Vagina (tissue), 2 donors: ENCODE measurements around the gene MAML1.

Experiments used
- POLR2A ChIP-seq, 2 donors: fragments of 450-650 bp; IDR thresholded peaks; one replicate each; pipeline ENCODE4 v1.6.1; 2017; ENCODE audit warnings: antibody characterized with exemption in 2 of 2, mild to moderate bottlenecking in 2 of 2, moderate library complexity in 2 of 2
- POLR2AphosphoS5 ChIP-seq, 2 donors: sonication (generic); formaldehyde crosslinking; IDR thresholded peaks; one replicate each; pipeline ENCODE4 v1.9.0; 2017; ENCODE audit warnings: antibody characterized with exemption in 2 of 2, mild to moderate bottlenecking in 2 of 2, low read depth in 1 of 2; ENCODE audit not compliant: insufficient read depth in 1 of 2
- TF ChIP-seq, protein P1 (sequence below), 3 experiments: fragments of 450-650 bp in 2 of 3; fragments of 200-600 bp in 1 of 3; sonication (generic) in 1 of 3; IDR thresholded peaks; one replicate each; pipeline ENCODE4 v1.5.1; 2017 to 2019; ENCODE audit warnings: antibody characterized with exemption in 3 of 3, mild to moderate bottlenecking in 2 of 3, moderate library complexity in 2 of 3

DNA sequence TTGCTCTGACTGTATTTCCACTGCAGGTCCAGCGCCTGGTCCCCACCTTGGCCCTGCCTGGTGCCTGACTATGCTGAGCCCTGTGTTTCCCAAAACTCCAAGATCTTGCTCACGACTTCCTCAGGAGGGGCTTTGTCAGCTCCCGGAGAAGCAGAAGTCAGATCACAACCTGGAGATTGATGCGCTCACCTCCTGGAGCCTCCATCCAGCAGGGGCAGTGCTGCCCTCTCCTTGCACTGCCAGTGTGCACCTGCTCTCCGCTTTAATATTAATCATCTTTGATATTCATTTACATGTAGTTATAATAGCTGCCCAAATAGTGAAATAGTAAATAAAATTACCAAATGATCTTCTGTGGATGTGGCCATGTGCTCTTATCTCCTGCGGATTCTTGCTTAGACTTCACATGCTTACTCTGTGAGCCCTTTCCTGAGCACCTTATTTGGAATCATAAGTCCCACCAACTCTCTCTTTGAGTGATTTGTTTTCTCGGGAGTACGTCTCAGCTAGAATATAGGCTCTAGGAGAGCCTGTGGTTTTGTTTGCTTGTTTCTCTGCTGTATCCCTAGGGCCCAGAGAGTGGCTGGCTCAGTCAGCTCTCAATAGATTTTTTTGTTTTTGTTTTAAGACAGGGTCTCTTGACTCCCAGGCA is 17.4 kb downstream of the MAML1 start:
- TF ChIP-seq, protein P1, sequence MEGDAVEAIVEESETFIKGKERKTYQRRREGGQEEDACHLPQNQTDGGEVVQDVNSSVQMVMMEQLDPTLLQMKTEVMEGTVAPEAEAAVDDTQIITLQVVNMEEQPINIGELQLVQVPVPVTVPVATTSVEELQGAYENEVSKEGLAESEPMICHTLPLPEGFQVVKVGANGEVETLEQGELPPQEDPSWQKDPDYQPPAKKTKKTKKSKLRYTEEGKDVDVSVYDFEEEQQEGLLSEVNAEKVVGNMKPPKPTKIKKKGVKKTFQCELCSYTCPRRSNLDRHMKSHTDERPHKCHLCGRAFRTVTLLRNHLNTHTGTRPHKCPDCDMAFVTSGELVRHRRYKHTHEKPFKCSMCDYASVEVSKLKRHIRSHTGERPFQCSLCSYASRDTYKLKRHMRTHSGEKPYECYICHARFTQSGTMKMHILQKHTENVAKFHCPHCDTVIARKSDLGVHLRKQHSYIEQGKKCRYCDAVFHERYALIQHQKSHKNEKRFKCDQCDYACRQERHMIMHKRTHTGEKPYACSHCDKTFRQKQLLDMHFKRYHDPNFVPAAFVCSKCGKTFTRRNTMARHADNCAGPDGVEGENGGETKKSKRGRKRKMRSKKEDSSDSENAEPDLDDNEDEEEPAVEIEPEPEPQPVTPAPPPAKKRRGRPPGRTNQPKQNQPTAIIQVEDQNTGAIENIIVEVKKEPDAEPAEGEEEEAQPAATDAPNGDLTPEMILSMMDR (IDR thresholded peaks at IDR 0.05) = no peak
- TF ChIP-seq POLR2A (IDR thresholded peaks at IDR 0.05) = no peak
- TF ChIP-seq POLR2AphosphoS5 (IDR thresholded peaks at IDR 0.05; ENCODE audit: insufficient read depth in 1 of 2, low read depth in 1 of 2) = no peak
